ENCODE data around the gene TIMM29.

TIMM29 gene

GRCh38 chr19:10976131-10976892 lies 47.7 kb downstream of the TIMM29 start:
- FAIRE-seq (no peak), DNase-seq (ENCODE audit: extremely low spot score, insufficient read length, low read depth) (no peak)

DNA sequence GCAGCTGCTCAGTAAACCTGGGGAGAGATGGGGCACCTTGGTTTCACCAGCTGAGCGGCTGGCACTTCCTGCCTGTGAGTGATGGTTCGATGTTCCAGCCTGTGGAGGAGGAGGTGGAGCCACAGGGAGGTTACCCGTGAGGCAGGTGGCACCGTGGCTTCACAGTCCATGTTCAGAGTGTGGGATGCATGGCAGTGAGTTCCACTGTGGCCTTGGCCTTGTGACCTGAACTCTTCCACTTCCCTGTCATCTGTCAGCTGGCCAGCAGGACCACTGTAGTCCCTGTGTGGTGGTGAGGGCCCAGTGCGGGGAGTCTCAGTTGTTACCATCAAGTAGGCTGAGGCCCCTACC lies 49.1 kb downstream of the TIMM29 start:
- FAIRE-seq, result no peak

More for the DNA sequence above, 49.1 kb downstream of the TIMM29 start:
- DNase-seq (ENCODE audit: extremely low spot score, insufficient read length, low read depth), result no peak
